OCI-LY3 (cell line): ENCODE data around the gene SCNN1A.

Source experiments
- EZH2phosphoT487 ChIP-seq: fragments of 200-600 bp; shearing (Covaris generic); IDR thresholded peaks from 2 replicates; pipeline ENCODE4 v1.6.1; 2018; ENCODE audit warnings: antibody characterized with exemption, mixed run types, low read depth
- TF ChIP-seq, protein P1 (sequence below): fragments of 200-600, 300-600 bp; sonication (generic); IDR thresholded peaks from 2 replicates; pipeline ENCODE4 v1.5.1; 2014; ENCODE audit warnings: antibody characterized with exemption, low read length, low read depth

DNA sequence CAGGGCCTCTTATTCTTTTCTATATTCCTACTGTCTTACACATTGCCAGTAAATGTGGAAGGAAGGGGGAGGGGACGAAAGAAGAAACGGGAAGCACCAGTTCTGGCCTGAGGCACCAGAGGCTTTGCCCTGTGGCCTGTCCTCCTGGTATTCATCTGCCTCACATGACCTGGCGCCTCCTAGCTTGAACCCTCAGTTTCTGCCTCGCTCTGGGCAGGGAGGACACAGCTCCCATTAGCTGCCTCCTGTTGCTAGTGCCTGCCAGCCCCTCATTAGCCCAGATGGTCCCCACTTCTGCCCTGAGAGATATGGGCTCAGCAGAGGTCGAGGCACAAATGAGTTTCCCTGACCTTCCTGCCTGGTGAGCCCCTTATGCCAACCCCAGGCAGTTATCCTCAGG is 67.8 kb downstream of the SCNN1A start:
- TF ChIP-seq, protein P1, sequence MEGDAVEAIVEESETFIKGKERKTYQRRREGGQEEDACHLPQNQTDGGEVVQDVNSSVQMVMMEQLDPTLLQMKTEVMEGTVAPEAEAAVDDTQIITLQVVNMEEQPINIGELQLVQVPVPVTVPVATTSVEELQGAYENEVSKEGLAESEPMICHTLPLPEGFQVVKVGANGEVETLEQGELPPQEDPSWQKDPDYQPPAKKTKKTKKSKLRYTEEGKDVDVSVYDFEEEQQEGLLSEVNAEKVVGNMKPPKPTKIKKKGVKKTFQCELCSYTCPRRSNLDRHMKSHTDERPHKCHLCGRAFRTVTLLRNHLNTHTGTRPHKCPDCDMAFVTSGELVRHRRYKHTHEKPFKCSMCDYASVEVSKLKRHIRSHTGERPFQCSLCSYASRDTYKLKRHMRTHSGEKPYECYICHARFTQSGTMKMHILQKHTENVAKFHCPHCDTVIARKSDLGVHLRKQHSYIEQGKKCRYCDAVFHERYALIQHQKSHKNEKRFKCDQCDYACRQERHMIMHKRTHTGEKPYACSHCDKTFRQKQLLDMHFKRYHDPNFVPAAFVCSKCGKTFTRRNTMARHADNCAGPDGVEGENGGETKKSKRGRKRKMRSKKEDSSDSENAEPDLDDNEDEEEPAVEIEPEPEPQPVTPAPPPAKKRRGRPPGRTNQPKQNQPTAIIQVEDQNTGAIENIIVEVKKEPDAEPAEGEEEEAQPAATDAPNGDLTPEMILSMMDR: no peak
- TF ChIP-seq EZH2phosphoT487: no peak
